K562 (cell line): ENCODE results near the gene TGFBR1. TPM values are rescaled to one million over a fixed set of nuclear protein-coding genes. Genes with fewer than 3 reads are reported as not detected.

ENCODE experiments used
- DPF2 ChIP-seq: fragments of 450-650 bp; IDR thresholded peaks from 2 replicates; pipeline ENCODE4 v1.6.1; 2016
- EHMT2 ChIP-seq: fragments of 450-650 bp; IDR thresholded peaks from 2 replicates; pipeline ENCODE4 v1.6.1; 2018; ENCODE audit warnings: antibody characterized with exemption
- ELK1 ChIP-seq: sonication (generic); formaldehyde crosslinking; IDR thresholded peaks from 2 replicates; pipeline ENCODE4 v1.8.1; 2022; ENCODE audit warnings: missing genetic modification reagents
- FOXA1 ChIP-seq: fragments of 450-650 bp; IDR thresholded peaks from 2 replicates; pipeline ENCODE4 v1.6.1; 2016; ENCODE audit warnings: mild to moderate bottlenecking, borderline replicate concordance
- HEY1 ChIP-seq: fragments of 250-450 bp; sonication (Bioruptor Pico); IDR thresholded peaks from 2 replicates; pipeline ENCODE4 v1.5.0; 2020; ENCODE audit warnings: mild to moderate bottlenecking, moderate library complexity, borderline replicate concordance
- MTF1 ChIP-seq: fragments of 250-450 bp; sonication (Bioruptor Pico); IDR thresholded peaks from 2 replicates; pipeline ENCODE4 v1.9.0; 2021; ENCODE audit warnings: moderate library complexity, mild to moderate bottlenecking, inconsistent platforms, borderline replicate concordance
- RBM34 ChIP-seq: fragments of 200-400 bp; formaldehyde crosslinking; IDR thresholded peaks from 2 replicates; pipeline ENCODE4 v1.6.1; 2018; ENCODE audit warnings: low read length, borderline replicate concordance; ENCODE audit not compliant: insufficient read depth
- SMARCE1 ChIP-seq: fragments of 450-650 bp; IDR thresholded peaks from 2 replicates; pipeline ENCODE4 v1.7.1; 2016; ENCODE audit warnings: mild to moderate bottlenecking
- YY1 ChIP-seq, 3 experiments: IDR thresholded peaks; 2 replicates each; pipeline ENCODE4 v1.6.1; 2011; ENCODE audit warnings: low read length in 2 of 3, mild to moderate bottlenecking in 2 of 3, moderate library complexity in 2 of 3, borderline replicate concordance in 1 of 3, control low read depth in 1 of 3, low read depth in 1 of 3; ENCODE audit not compliant: insufficient read depth in 3 of 3, insufficient replicate concordance in 2 of 3, control insufficient read depth in 1 of 3, insufficient read length in 1 of 3; ENCODE audit errors: extremely low read depth in 1 of 3
- ZKSCAN1 ChIP-seq: fragments of 150-350 bp; IDR thresholded peaks from 2 replicates; pipeline ENCODE4 v1.6.1; 2016; ENCODE audit warnings: low read depth, low read length
- ZMIZ1 ChIP-seq, 2 experiments: fragments of 150-350 bp in 1 of 2; IDR thresholded peaks; 2 replicates each; pipeline ENCODE4 v1.6.1; 2012 to 2016; ENCODE audit warnings: low read depth in 2 of 2, low read length in 2 of 2, mild to moderate bottlenecking in 1 of 2, moderate library complexity in 1 of 2
- ZNF184 ChIP-seq: sonication (generic); formaldehyde crosslinking; IDR thresholded peaks from 2 replicates; pipeline ENCODE4 v1.5.0; 2020; ENCODE audit warnings: missing genetic modification reagents
- ZNF217 ChIP-seq: sonication (generic); formaldehyde crosslinking; IDR thresholded peaks from 2 replicates; pipeline ENCODE4 v1.8.0; 2022; ENCODE audit warnings: mild to moderate bottlenecking, missing genetic modification reagents
- ZNF24 ChIP-seq: fragments of 450-650 bp; IDR thresholded peaks from 2 replicates; pipeline ENCODE4 v1.6.1; 2016
- ZNF263 ChIP-seq: sonication (generic); formaldehyde crosslinking; IDR thresholded peaks from 2 replicates; pipeline ENCODE4 v1.8.0; 2022; ENCODE audit warnings: mild to moderate bottlenecking, missing genetic modification reagents, borderline replicate concordance
- ZNF316 ChIP-seq: fragments of 450-650 bp; IDR thresholded peaks from 2 replicates; pipeline ENCODE4 v1.6.1; 2016
- ZNF511 ChIP-seq: sonication (generic); formaldehyde crosslinking; IDR thresholded peaks from 2 replicates; pipeline ENCODE4 v1.8.0; 2022; ENCODE audit warnings: mild to moderate bottlenecking, missing genetic modification reagents
- ZNF518B ChIP-seq: fragments of 250-450 bp; sonication (Bioruptor Pico); IDR thresholded peaks from 2 replicates; pipeline ENCODE4 v1.5.0; 2021; ENCODE audit warnings: mild to moderate bottlenecking, moderate library complexity
- ZNF589 ChIP-seq: fragments of 200-800 bp; sonication (Bioruptor generic); IDR thresholded peaks from 2 replicates; pipeline ENCODE4 v1.6.1; 2016; ENCODE audit warnings: low read depth, missing genetic modification characterization, missing compliant biosample characterization
- ZNF785 ChIP-seq: fragments of 250-450 bp; sonication (Bioruptor Pico); IDR thresholded peaks from 2 replicates; pipeline ENCODE4 v1.4.0; 2020; ENCODE audit warnings: mild to moderate bottlenecking
- polyA plus RNA-seq, 8 experiments: library from polyadenylated mRNA; depleted of rRNA in 4 of 8; stranded (reverse) in 5 of 8; unstranded in 3 of 8; fragments of >200 nt; fragmentation: Nextera tagmentation in 2 of 8; fragmentation: Illumina TruSeq in 1 of 8; extraction: Ambion mirVana in 2 of 8; extraction: Trizol in 1 of 8; gene quantifications; 2 replicates each; pipeline versions ENCODE4 v1.2.1 to v1.2.3, GENCODE V29; 2011 to 2014; ENCODE audit warnings: inconsistent platforms in 1 of 8, missing spikeins in 1 of 8
- total RNA-seq, 7 experiments: library from RNA; depleted of rRNA in 6 of 7; stranded (reverse); fragments of >200 nt in 6 of 7; fragmentation: Illumina TruSeq in 2 of 7; extraction: Trizol in 2 of 7; gene quantifications; 2 replicates each; pipeline versions ENCODE4 v1.2.1 to v1.2.3, GENCODE V29; 2011 to 2021; ENCODE audit warnings: low replicate concordance in 1 of 7

TGFBR1 gene
- total and polyA plus RNA-seq, 9 of the 15 experiments (the other 6 are each of a cell fraction or from before 2014, with no cell fraction given): 15.5 to 62.4 (median 42.7) TPM

- TF ChIP-seq ELK1 (CRISPR knock-in tag): no peak
- no peak for TF ChIP-seq ZNF316
- TF ChIP-seq MTF1 (CRISPR knock-in tag): no peak
- TF ChIP-seq RBM34: no peak
- no peak for TF ChIP-seq DPF2
- TF ChIP-seq EHMT2: no peak
- TF ChIP-seq ZNF24: no peak
- no peak for TF ChIP-seq ZMIZ1 (IDR thresholded peaks at IDR 0.05; ENCODE audit: low read depth in 2 of 2, low read length in 2 of 2)
- no peak for TF ChIP-seq ZKSCAN1
- no peak for TF ChIP-seq ZNF589 (CRISPR knock-in tag)
- peak; percentile 88 for TF ChIP-seq ZNF263
- TF ChIP-seq YY1 (IDR thresholded peaks at IDR 0.05; ENCODE audit: borderline replicate concordance in 1 of 3, control insufficient read depth in 1 of 3, extremely low read depth in 1 of 3, insufficient read depth in 3 of 3, insufficient read length in 1 of 3, insufficient replicate concordance in 2 of 3, low read depth in 1 of 3, low read length in 2 of 3): peak in 1 of 3 experiments; percentile 4
- TF ChIP-seq ZNF511 (CRISPR knock-in tag): no peak
- TF ChIP-seq ZNF184 (CRISPR knock-in tag): no peak
- TF ChIP-seq HEY1 (CRISPR knock-in tag): no peak
- no peak for TF ChIP-seq FOXA1
- TF ChIP-seq ZNF785 (CRISPR knock-in tag): no peak
- TF ChIP-seq ZNF217: no peak
- TF ChIP-seq SMARCE1: no peak
- TF ChIP-seq ZNF518B (CRISPR knock-in tag): no peak
Measured at GRCh38 chr9:99092643-99093491, 12.0 kb upstream of the TGFBR1 start (continued).
